Measurements from ENCODE around the gene LSM10. TPM values are rescaled to one million over a fixed set of nuclear protein-coding genes. Genes with fewer than 3 reads are reported as not detected.
A peak's percentile ranks its signal among the peaks of the same experiment; 100 is the strongest.

Gene LSM10
- total RNA-seq, 2 experiments from 2014 or later = 43.8 to 46.2 TPM

GRCh38 chr1:36433102-36433501 lies 35.4 kb upstream of the LSM10 start:
- Mint-ChIP-seq H3K27me3 (no peaks in the 10 kb centered on the region), H3K36me3 (ENCODE audit: low read depth) (no peaks in the 10 kb centered on the region), H3K4me3 (no peak overlapping the region), H3K27ac (no peak overlapping the region), H3K9me3 (no peaks in the 10 kb centered on the region), H3K4me1 (ENCODE audit: low read depth) (no peaks in the 10 kb centered on the region)
- ATAC-seq (no peak), DNase-seq (no peak)
- ChIA-PET CTCF (no interaction called here), POLR2A (no interaction called here)
- intact Hi-C loops (cut with micrococcal nuclease) = no loop called here
- TF ChIP-seq, protein P1, sequence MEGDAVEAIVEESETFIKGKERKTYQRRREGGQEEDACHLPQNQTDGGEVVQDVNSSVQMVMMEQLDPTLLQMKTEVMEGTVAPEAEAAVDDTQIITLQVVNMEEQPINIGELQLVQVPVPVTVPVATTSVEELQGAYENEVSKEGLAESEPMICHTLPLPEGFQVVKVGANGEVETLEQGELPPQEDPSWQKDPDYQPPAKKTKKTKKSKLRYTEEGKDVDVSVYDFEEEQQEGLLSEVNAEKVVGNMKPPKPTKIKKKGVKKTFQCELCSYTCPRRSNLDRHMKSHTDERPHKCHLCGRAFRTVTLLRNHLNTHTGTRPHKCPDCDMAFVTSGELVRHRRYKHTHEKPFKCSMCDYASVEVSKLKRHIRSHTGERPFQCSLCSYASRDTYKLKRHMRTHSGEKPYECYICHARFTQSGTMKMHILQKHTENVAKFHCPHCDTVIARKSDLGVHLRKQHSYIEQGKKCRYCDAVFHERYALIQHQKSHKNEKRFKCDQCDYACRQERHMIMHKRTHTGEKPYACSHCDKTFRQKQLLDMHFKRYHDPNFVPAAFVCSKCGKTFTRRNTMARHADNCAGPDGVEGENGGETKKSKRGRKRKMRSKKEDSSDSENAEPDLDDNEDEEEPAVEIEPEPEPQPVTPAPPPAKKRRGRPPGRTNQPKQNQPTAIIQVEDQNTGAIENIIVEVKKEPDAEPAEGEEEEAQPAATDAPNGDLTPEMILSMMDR (IDR thresholded peaks at IDR 0.05) = no peak

- CTCF ChIA-PET = no interaction called here
- ATAC-seq (no peak), DNase-seq (no peak)
- H3K36me3 Mint-ChIP-seq (ENCODE audit: low read depth) = no peaks in the 10 kb centered on the region
- intact Hi-C loops (cut with micrococcal nuclease) = no loop called here
- POLR2A ChIA-PET = no interaction called here
- no peaks in the 10 kb centered on the region for H3K4me1 Mint-ChIP-seq (ENCODE audit: low read depth)
- H3K27ac Mint-ChIP-seq = no peak overlapping the region
- no peaks in the 10 kb centered on the region for H3K27me3 Mint-ChIP-seq
- H3K9me3 Mint-ChIP-seq = no peaks in the 10 kb centered on the region
- H3K4me3 Mint-ChIP-seq = no peak overlapping the region
- TF ChIP-seq, protein P1 (IDR thresholded peaks at IDR 0.05) = no peak
Observed at GRCh38 chr1:36432616-36433015, 34.9 kb upstream of the LSM10 start.

- ChIA-PET CTCF (no interaction called here), POLR2A (interaction anchor here (0.6 kb wide), 1 partner anchor 26 kb away, joined by 3 read pairs; no protein-coding TSS in a partner anchor)
- TF ChIP-seq, protein P1 (IDR thresholded peaks at IDR 0.05) = no peak
- ATAC-seq (no peak), DNase-seq (no peak)
- H3K9me3 Mint-ChIP-seq = no peaks in the 10 kb centered on the region
- intact Hi-C loops (cut with micrococcal nuclease) = no loop called here
- H3K36me3 Mint-ChIP-seq (ENCODE audit: low read depth) = no peaks in the 10 kb centered on the region
- H3K27ac Mint-ChIP-seq = no peak overlapping the region
- peaks cover 9% of the 10 kb centered on the region for H3K4me1 Mint-ChIP-seq (ENCODE audit: low read depth)
- H3K4me3 Mint-ChIP-seq = no peak overlapping the region
- H3K27me3 Mint-ChIP-seq = no peaks in the 10 kb centered on the region
Observed at GRCh38 chr1:36425791-36426190, 28.1 kb upstream of the LSM10 start.

DNA sequence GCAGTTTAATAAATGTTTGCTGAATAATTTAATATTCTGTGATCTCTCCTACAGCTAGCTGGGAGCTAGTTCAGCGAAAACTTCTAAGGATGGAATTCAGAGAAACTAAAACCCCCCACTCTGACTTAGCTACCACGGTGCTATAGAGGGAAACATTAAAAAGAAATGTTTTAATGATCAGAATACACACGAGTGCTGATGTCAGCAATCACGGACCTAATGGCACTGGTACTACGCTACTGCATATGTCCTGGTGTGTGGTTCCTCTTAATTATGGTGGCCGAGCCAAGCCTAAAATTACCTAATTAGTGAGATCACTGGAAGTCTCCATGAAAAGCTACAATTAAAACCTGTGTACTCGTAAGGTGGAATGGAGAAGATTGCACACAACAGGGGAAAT lies 23.9 kb upstream of the LSM10 start:
- CTCF ChIA-PET = interaction anchor here (0.8 to 4.5 kb wide), 12 partner anchors 9 to 332 kb away, joined by 3 to 45 read pairs (median 3); partner anchors contain the start of gene EVA1B
- TF ChIP-seq, protein P1 (IDR thresholded peaks at IDR 0.05) = no peak
- ATAC-seq (no peak), DNase-seq (no peak)
- Mint-ChIP-seq H3K4me3 (no peak overlapping the region), H3K4me1 (ENCODE audit: low read depth) (peaks cover 16% of the 10 kb centered on the region), H3K36me3 (ENCODE audit: low read depth) (no peaks in the 10 kb centered on the region), H3K27me3 (no peaks in the 10 kb centered on the region), H3K27ac (peak overlapping the region; percentile 91), H3K9me3 (no peaks in the 10 kb centered on the region)
- intact Hi-C loops (cut with micrococcal nuclease) = loop anchor here (5.0 kb wide), 1 partner anchor 79 kb away; no protein-coding TSS in a partner anchor
- POLR2A ChIA-PET = interaction anchor here (1.0 to 1.6 kb wide), 3 partner anchors 24 to 95 kb away, joined by 3 to 5 read pairs (median 3); partner anchors contain the start of gene LSM10

DNA sequence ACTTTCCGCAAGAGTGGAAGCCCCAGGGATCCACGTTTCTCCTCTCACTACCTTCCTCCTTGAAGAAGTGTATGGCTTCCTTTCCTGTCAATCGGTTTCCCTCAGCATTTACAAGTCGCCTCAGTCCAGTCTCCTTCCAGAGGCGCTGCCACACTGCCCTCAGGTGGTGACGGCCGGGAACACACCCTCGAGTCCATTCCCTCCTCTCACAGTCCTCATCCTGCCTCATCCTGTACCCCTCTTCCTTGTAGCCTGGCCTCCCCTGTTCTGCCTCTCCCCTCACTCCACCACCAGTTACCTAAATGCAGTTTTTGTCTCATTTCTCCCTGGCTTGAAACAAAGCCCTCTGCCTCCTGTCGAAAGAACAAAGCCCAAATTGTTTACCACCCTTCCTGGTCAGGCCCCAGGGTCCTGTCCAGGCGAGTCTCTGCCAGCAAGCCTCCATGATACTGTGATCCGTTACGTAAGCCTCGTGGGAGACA lies 23.2 kb upstream of the LSM10 start:
- Mint-ChIP-seq H3K27ac (peak overlapping the region; percentile 91), H3K27me3 (no peaks in the 10 kb centered on the region), H3K4me1 (ENCODE audit: low read depth) (peaks cover 15% of the 10 kb centered on the region), H3K36me3 (ENCODE audit: low read depth) (no peaks in the 10 kb centered on the region), H3K9me3 (no peaks in the 10 kb centered on the region), H3K4me3 (no peak overlapping the region)
- TF ChIP-seq, protein P1 (IDR thresholded peaks at IDR 0.05) = peak; percentile 94
- ATAC-seq (peak; percentile 100), DNase-seq (peak; percentile 95)
- POLR2A ChIA-PET = interaction anchor here (1.0 kb wide), 2 partner anchors 24 to 37 kb away, joined by 3 to 5 read pairs; partner anchors contain the start of gene LSM10
- intact Hi-C loops (cut with micrococcal nuclease) = loop anchor here (5.0 kb wide), 1 partner anchor 79 kb away; no protein-coding TSS in a partner anchor
- CTCF ChIA-PET = interaction anchor here (1.0 to 4.5 kb wide), 12 partner anchors 9 to 271 kb away, joined by 3 to 68 read pairs (median 8); partner anchors contain the start of genes EVA1B, LSM10 and TRAPPC3

Measured in activated CD8-positive, alpha-beta T cell treated with anti-CD3 and anti-CD28 coated beads for 36 hours (primary cell).